B cell (primary cell): ENCODE data around the gene DNAJC8. TPM values are rescaled to one million over a fixed set of nuclear protein-coding genes. Genes with fewer than 3 reads are reported as not detected.

Experiments used
- ATAC-seq: fragments of 200-7000 bp; cut with Tn5 transposase; one replicate; pipeline ENCODE4 v1.10.0; 2021; ENCODE audit warnings: low read depth, mild to moderate bottlenecking, moderate number of reproducible peaks, moderate library complexity
- CTCF ChIA-PET: fragments of 350-600 bp; sonication (Branson Sonifier 250); formaldehyde crosslinking; loops from one replicate; lab custom pipeline; 2021; ENCODE audit warnings: antibody characterized with exemption, inconsistent platforms; lab: Charles Lee
- POLR2A ChIA-PET: fragments of 350-600 bp; sonication (Branson Sonifier 250); formaldehyde crosslinking; loops from one replicate; lab custom pipeline; 2021; ENCODE audit warnings: antibody characterized with exemption; lab: Charles Lee
- DNase-seq: peaks from one replicate; pipeline ENCODE4 v3.0.0; 2013
- H2AFZ ChIP-seq: 2 replicates; pipeline ENCODE4 v1.6.1; 2012; ENCODE audit warnings: mild to moderate bottlenecking, low read depth, low read length; ENCODE audit not compliant: insufficient read depth, poor library complexity, severe bottlenecking
- H3K27ac ChIP-seq, 2 donors: 1 replicate in 1 of 2; 2 replicates in 1 of 2; pipeline ENCODE4 v1.5.1; 2012 to 2013; ENCODE audit warnings: low read length in 2 of 2, mild to moderate bottlenecking in 2 of 2, moderate library complexity in 1 of 2
- H3K27me3 ChIP-seq, 4 experiments: fragments of 200-600 bp in 1 of 4; sonication (generic) in 1 of 4; replicated peaks in 1 of 4; 1 replicate in 2 of 4; 2 replicates in 2 of 4; pipeline versions ENCODE4 v1.6.1 to v1.7.0; 2013 to 2016; ENCODE audit warnings: low read length in 3 of 4, mild to moderate bottlenecking in 2 of 4, mixed read lengths in 1 of 4, moderate library complexity in 1 of 4; ENCODE audit not compliant: insufficient read depth in 4 of 4, control insufficient read depth in 3 of 4; ENCODE audit errors: control extremely low read depth in 1 of 4
- H3K36me3 ChIP-seq, 2 experiments: replicated peaks in 1 of 2; 1 replicate in 1 of 2; 2 replicates in 1 of 2; pipeline versions ENCODE4 v1.6.1 to v1.7.1; 2013; ENCODE audit warnings: low read length in 1 of 2; ENCODE audit not compliant: insufficient read depth in 2 of 2, control insufficient read depth in 1 of 2; ENCODE audit errors: control extremely low read depth in 1 of 2, extremely low read depth in 1 of 2
- H3K4me1 ChIP-seq, 2 donors: fragments of 200-600 bp in 1 of 2; sonication (generic) in 1 of 2; 1 replicate in 1 of 2; 2 replicates in 1 of 2; pipeline versions ENCODE4 v1.5.1 to v1.6.1; 2013 to 2017; ENCODE audit warnings: low read length in 2 of 2; ENCODE audit not compliant: control insufficient read depth in 2 of 2, insufficient read depth in 2 of 2
- H3K4me2 ChIP-seq: replicated peaks from 2 replicates; pipeline ENCODE3; 2012; ENCODE audit warnings: mild to moderate bottlenecking, low read depth, low read length; ENCODE audit not compliant: poor library complexity, severe bottlenecking
- H3K4me3 ChIP-seq, 5 experiments: fragments of 200-600 bp in 1 of 5; sonication (generic) in 1 of 5; 1 replicate in 3 of 5; 2 replicates in 2 of 5; pipeline versions ENCODE4 v1.5.1 to v1.7.0; 2011 to 2016; ENCODE audit warnings: low read length in 4 of 5, mild to moderate bottlenecking in 4 of 5, low read depth in 2 of 5, control low read depth in 1 of 5, moderate library complexity in 1 of 5; ENCODE audit not compliant: insufficient read depth in 1 of 5; ENCODE audit errors: control extremely low read depth in 1 of 5, extremely low read depth in 1 of 5
- H3K79me2 ChIP-seq: fragments of 200-600 bp; sonication (generic); one replicate; pipeline ENCODE4 v1.6.0; 2016; ENCODE audit warnings: low read length; ENCODE audit not compliant: control insufficient read depth, insufficient read depth
- H3K9ac ChIP-seq: fragments of 200-600 bp; sonication (generic); 2 replicates; pipeline ENCODE4 v1.6.1; 2017; ENCODE audit warnings: mild to moderate bottlenecking, low read length, moderate library complexity
- H3K9me3 ChIP-seq, 3 donors: one replicate each; pipeline versions ENCODE4 v1.6.1 to v1.7.1; 2013; ENCODE audit warnings: low read length in 2 of 3; ENCODE audit not compliant: control insufficient read depth in 2 of 3, insufficient read depth in 1 of 3; ENCODE audit errors: control extremely low read depth in 1 of 3
- H4K20me1 ChIP-seq: 2 replicates; pipeline ENCODE4 v1.6.0; 2012; ENCODE audit warnings: mild to moderate bottlenecking, low read length; ENCODE audit not compliant: insufficient read depth, control insufficient read depth, poor library complexity, severe bottlenecking
- H3K27ac Mint-ChIP-seq: one replicate; pipeline ENCODE4 v1.8.0; 2021; ENCODE audit warnings: mixed read lengths
- H3K27me3 Mint-ChIP-seq: one replicate; pipeline ENCODE4 v1.8.0; 2021; ENCODE audit warnings: mixed read lengths
- H3K4me1 Mint-ChIP-seq: one replicate; pipeline ENCODE4 v1.8.0; 2021; ENCODE audit warnings: mixed read lengths
- H3K4me3 Mint-ChIP-seq: one replicate; pipeline ENCODE4 v1.8.0; 2021; ENCODE audit warnings: mixed read lengths
- H3K9me3 Mint-ChIP-seq: one replicate; pipeline ENCODE4 v1.8.0; 2022; ENCODE audit warnings: mixed read lengths; ENCODE audit not compliant: insufficient read depth
- EZH2 ChIP-seq: IDR thresholded peaks from 2 replicates; pipeline ENCODE4 v1.6.1; 2012; ENCODE audit warnings: borderline replicate concordance, low read depth, mild to moderate bottlenecking, moderate library complexity, low read length; ENCODE audit not compliant: insufficient read depth, poor library complexity, severe bottlenecking
- WGBS: methylation state at CpG from one replicate; pipeline ENCODE4 v1.1.5; 2013; ENCODE audit warnings: missing lambda C conversion rate; ENCODE audit not compliant: insufficient coverage; 5-methylcytosine and 5-hydroxymethylcytosine counted together
- intact Hi-C: fragments of 100-400 bp; cut with micrococcal nuclease; formaldehyde crosslinking; loops from one replicate; pipeline ENCODE4 v1.10.0; 2022
- polyA plus RNA-seq: library from polyadenylated mRNA; depleted of rRNA; stranded (reverse); fragments of >200 nt; gene quantifications from 2 replicates; pipeline ENCODE4 v1.2.3, GENCODE V29; 2012
- total RNA-seq, 2 donors: library from RNA; stranded (reverse); fragments of 120-200 nt in 1 of 2; gene quantifications; 1 replicate in 1 of 2; 2 replicates in 1 of 2; pipeline versions ENCODE4 v1.2.3 to v1.2.4, GENCODE V29; 2013 to 2022
- TF ChIP-seq, protein P1 (sequence below): fragments of 200-600 bp; IDR thresholded peaks from one replicate; pipeline ENCODE4 v1.8.0; 2022; ENCODE audit warnings: antibody characterized with exemption, mild to moderate bottlenecking

The DNAJC8 gene
- total and polyA plus RNA-seq, 2 donors (not counting 1 experiment from before 2014, with no cell fraction given), result 26.3 to 74.6 TPM

DNA sequence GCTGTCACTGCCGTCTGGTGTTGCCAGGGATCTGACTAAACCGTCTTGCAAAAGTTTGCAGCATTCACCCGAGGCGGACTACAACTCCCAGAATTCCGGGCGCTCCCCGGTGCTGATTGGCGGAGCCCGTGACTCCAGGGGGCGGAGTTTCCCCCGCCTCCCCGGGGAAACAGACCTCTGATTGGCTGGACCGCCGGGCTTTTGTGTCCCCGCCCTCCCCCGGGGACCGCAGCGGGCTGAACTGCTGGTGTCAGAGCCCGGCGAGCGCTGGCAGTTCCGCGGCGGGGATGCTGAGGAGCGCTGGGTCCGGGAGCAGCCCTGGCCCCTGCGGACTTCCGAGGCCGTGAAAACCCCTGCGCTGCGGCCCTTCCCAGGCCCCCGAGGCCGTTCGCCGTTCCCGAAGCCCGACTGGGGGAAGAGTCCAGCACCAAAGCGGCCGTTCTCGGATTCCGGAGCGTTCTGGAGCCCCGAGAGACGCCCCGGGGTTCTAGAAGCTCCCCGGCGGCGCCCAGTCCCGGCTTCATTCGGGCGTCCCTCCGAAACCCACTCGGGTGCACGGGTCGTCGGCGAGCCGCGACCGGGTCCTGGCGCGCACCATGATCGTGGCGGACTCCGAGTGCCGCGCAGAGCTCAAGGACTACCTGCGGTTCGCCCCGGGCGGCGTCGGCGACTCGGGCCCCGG is 26.6 kb upstream of the DNAJC8 start, which contains the start of gene SESN2:
Gene SESN2, plus strand, starts transcription at position 267 of the 682 bp plus-strand sequence. Its CDS starts 330 bp downstream, at position 597.
- under 1% methylated on average over 76 of the region's 76 CpGs for WGBS
- peak within 1 kb of the TSS; percentile 65 to 96 (median 92) for H3K4me3 ChIP-seq
- H3K27ac ChIP-seq, result peak within 1 kb of the TSS in 1 of 2 donors; percentile 64
- peak; percentile 99 for ATAC-seq
- ChIA-PET POLR2A (interaction anchor here (0.5 to 2.9 kb wide), 5 partner anchors 10 to 322 kb away, joined by 3 to 10 read pairs (median 7); partner anchors contain the start of gene MED18), CTCF (interaction anchor here (7.9 kb wide), 1 partner anchor 10 kb away, joined by 64 read pairs; no protein-coding TSS in a partner anchor)
- Mint-ChIP-seq H3K27me3 (peaks cover 16% of the 10 kb centered on the region), H3K4me3 (peak within 1 kb of the TSS; percentile 84), H3K9me3 (no peaks in the 10 kb centered on the region), H3K4me1 (peaks cover 19% of the 10 kb centered on the region), H3K27ac (peak within 1 kb of the TSS; percentile 75)
- H3K9ac ChIP-seq, result peak within 1 kb of the TSS; percentile 87
- peak within 1 kb of the TSS; percentile 91 for H2AFZ ChIP-seq
- peaks cover 0 to 4% (median 1%) of the 10 kb centered on the region in 4 experiments for H3K27me3 ChIP-seq
- H4K20me1 ChIP-seq, result no peaks in the 10 kb centered on the region
- TF ChIP-seq, protein P1, sequence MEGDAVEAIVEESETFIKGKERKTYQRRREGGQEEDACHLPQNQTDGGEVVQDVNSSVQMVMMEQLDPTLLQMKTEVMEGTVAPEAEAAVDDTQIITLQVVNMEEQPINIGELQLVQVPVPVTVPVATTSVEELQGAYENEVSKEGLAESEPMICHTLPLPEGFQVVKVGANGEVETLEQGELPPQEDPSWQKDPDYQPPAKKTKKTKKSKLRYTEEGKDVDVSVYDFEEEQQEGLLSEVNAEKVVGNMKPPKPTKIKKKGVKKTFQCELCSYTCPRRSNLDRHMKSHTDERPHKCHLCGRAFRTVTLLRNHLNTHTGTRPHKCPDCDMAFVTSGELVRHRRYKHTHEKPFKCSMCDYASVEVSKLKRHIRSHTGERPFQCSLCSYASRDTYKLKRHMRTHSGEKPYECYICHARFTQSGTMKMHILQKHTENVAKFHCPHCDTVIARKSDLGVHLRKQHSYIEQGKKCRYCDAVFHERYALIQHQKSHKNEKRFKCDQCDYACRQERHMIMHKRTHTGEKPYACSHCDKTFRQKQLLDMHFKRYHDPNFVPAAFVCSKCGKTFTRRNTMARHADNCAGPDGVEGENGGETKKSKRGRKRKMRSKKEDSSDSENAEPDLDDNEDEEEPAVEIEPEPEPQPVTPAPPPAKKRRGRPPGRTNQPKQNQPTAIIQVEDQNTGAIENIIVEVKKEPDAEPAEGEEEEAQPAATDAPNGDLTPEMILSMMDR, result no peak
- TF ChIP-seq EZH2, result no peak
- H3K79me2 ChIP-seq, result peaks cover 41% of the 10 kb centered on the region
- H3K36me3 ChIP-seq, result no peaks in the 10 kb centered on the region
- H3K4me1 ChIP-seq, result peaks cover 22% of the 10 kb centered on the region in 2 donors
- intact Hi-C loops, result loop anchor here (1.0 to 10.0 kb wide), 7 partner anchors 12 to 625 kb away; partner anchors contain the start of genes DNAJC8 and RNU11
- DNase-seq, result peak; percentile 98
- peak within 1 kb of the TSS; percentile 100 for H3K4me2 ChIP-seq
- H3K9me3 ChIP-seq, result no peaks in the 10 kb centered on the region
